Right atrium auricular region (tissue), 2 donors: ENCODE measurements around the gene STAP2. TPM values are rescaled to one million over a fixed set of nuclear protein-coding genes. Genes with fewer than 3 reads are reported as not detected.
"Not testable (repeated sequence)": the region's sequence is repeated elsewhere in the genome, so short reads cannot be mapped to it uniquely, and the experiment has no call there.

Experiments
- DNase-seq: peaks from one replicate; pipeline ENCODE4 v3.0.0-alpha.2; 2019; ENCODE audit warnings: low spot score
- H3K27ac ChIP-seq, 2 donors: fragments of 200-600 bp; sonication (generic); 1 replicate in 1 of 2; 2 replicates in 1 of 2; pipeline ENCODE4 v1.5.1; 2016 to 2019
- H3K27me3 ChIP-seq, 2 donors: fragments of 200-600 bp; sonication (generic); one replicate each; pipeline versions ENCODE4 v1.5.1 to v1.6.0; 2017 to 2019
- H3K36me3 ChIP-seq: fragments of 200-600 bp; sonication (generic); one replicate; pipeline ENCODE4 v1.5.1; 2016
- H3K4me1 ChIP-seq, 2 donors: fragments of 200-600 bp; sonication (generic); one replicate each; pipeline versions ENCODE4 v1.5.1 to v1.6.0; 2017 to 2019
- H3K4me3 ChIP-seq, 2 donors: fragments of 200-600 bp; sonication (generic); 1 replicate in 1 of 2; 2 replicates in 1 of 2; pipeline ENCODE4 v1.5.1; 2017 to 2019; ENCODE audit warnings: mild to moderate bottlenecking in 1 of 2, moderate library complexity in 1 of 2
- H3K9me3 ChIP-seq, 2 donors: fragments of 200-600 bp; sonication (generic); one replicate each; pipeline ENCODE4 v1.5.1; 2019
- CTCF ChIP-seq, 2 donors: fragments of 200-600 bp; sonication (generic); IDR thresholded peaks; one replicate each; pipeline ENCODE4 v1.5.1; 2019; ENCODE audit warnings: antibody characterized with exemption in 2 of 2
- total RNA-seq, 2 donors: library from RNA; depleted of rRNA; stranded (reverse); fragments of >200 nt; gene quantifications; one replicate each; pipeline ENCODE4 v1.1.0, GENCODE V29; 2016

The STAP2 gene
- total RNA-seq, 2 donors from 2014 or later: 4.8 to 11.8 TPM

- H3K27ac ChIP-seq: no peak overlapping the region
- no peaks in the 10 kb centered on the region for H3K27me3 ChIP-seq
- no peaks in the 10 kb centered on the region for H3K4me1 ChIP-seq
- TF ChIP-seq CTCF (IDR thresholded peaks at IDR 0.05): no peak
- H3K4me3 ChIP-seq: no peak overlapping the region
- no peak for DNase-seq
- H3K36me3 ChIP-seq: no peaks in the 10 kb centered on the region
- H3K9me3 ChIP-seq: no peaks in the 10 kb centered on the region
Measured at GRCh38 chr19:4291184-4291732, 47.4 kb downstream of the STAP2 start.

- Histone ChIP-seq H3K4me3 (no peak overlapping the region), H3K27ac (no peak overlapping the region), H3K27me3 (no peaks in the 10 kb centered on the region), H3K4me1 (no peaks in the 10 kb centered on the region), H3K36me3 (no peaks in the 10 kb centered on the region), H3K9me3 (no peaks in the 10 kb centered on the region)
- no peak for TF ChIP-seq CTCF (IDR thresholded peaks at IDR 0.05)
- DNase-seq: no peak
Measured at GRCh38 chr19:4288091-4288777, 50.4 kb downstream of the STAP2 start.

GRCh38 chr19:4286141-4286540 is 52.5 kb downstream of the STAP2 start:
- H3K36me3 ChIP-seq, DNase-seq, H3K4me3 ChIP-seq, H3K9me3 ChIP-seq, H3K27ac ChIP-seq, H3K4me1 ChIP-seq, H3K27me3 ChIP-seq: not testable (repeated sequence)

DNA sequence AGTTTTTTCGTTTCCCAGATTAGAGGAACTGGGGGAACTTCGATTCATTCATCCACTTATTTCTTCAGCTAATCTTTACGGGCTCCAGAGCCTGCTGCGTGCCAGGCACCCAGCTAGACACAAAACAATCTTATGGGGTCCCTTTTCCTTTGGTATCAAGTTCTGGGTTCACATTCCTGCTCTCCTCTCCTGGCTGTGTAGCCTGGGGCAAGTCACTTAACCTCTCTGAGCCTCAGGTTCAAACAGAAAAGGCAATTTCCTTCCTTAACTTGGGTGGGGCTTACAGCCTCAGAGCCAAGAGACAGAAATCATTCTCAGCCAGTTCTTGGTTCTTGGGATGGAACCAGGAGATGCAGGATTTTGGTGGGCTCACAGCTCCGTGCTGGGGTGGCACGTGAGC is 53.7 kb downstream of the STAP2 start:
- Histone ChIP-seq H3K9me3 (no peaks in the 10 kb centered on the region), H3K4me3 (no peak overlapping the region), H3K27me3 (peaks cover 0 to 4% of the 10 kb centered on the region in 2 donors), H3K4me1 (peaks cover 0 to 5% of the 10 kb centered on the region in 2 donors), H3K36me3 (no peaks in the 10 kb centered on the region), H3K27ac (no peak overlapping the region)
- DNase-seq: no peak
- no peak for TF ChIP-seq CTCF (IDR thresholded peaks at IDR 0.05)

- Histone ChIP-seq H3K9me3 (no peaks in the 10 kb centered on the region), H3K27ac (no peak overlapping the region), H3K36me3 (no peaks in the 10 kb centered on the region), H3K27me3 (peaks cover 0 to 8% of the 10 kb centered on the region in 2 donors), H3K4me3 (no peak overlapping the region), H3K4me1 (peaks cover 0 to 11% of the 10 kb centered on the region in 2 donors)
- DNase-seq: no peak
- no peak for TF ChIP-seq CTCF (IDR thresholded peaks at IDR 0.05)
Measured at GRCh38 chr19:4284176-4284958, 54.3 kb downstream of the STAP2 start.
